Activated CD4-positive, alpha-beta T cell treated with anti-CD3 and anti-CD28 coated beads, Interleukin-2, amount 10 ng/mL, durations not matched to agents 24 days and 14 days (primary cell): ENCODE data around the gene PRKAR1B. TPM values are rescaled to one million over a fixed set of nuclear protein-coding genes. Genes with fewer than 3 reads are reported as not detected.
A peak's percentile ranks its signal among the peaks of the same experiment; 100 is the strongest.

ENCODE experiments used
- DNase-seq: peaks from one replicate; pipeline ENCODE4 v3.0.0; 2022
- H3K27ac Mint-ChIP-seq: one replicate; pipeline ENCODE4 v1.8.0; 2022; ENCODE audit warnings: mild to moderate bottlenecking, mixed read lengths
- H3K27me3 Mint-ChIP-seq: one replicate; pipeline ENCODE4 v1.8.0; 2022; ENCODE audit warnings: mixed read lengths
- H3K36me3 Mint-ChIP-seq: one replicate; pipeline ENCODE4 v1.8.0; 2022; ENCODE audit warnings: low read depth, mild to moderate bottlenecking, mixed read lengths
- H3K4me1 Mint-ChIP-seq: one replicate; pipeline ENCODE4 v1.8.0; 2021; ENCODE audit warnings: mixed read lengths
- H3K4me3 Mint-ChIP-seq: one replicate; pipeline ENCODE4 v1.8.0; 2022; ENCODE audit warnings: mild to moderate bottlenecking, moderate library complexity, mixed read lengths
- H3K9me3 Mint-ChIP-seq: one replicate; pipeline ENCODE4 v1.8.0; 2021; ENCODE audit warnings: mixed read lengths
- intact Hi-C: fragments of 100-400 bp; cut with micrococcal nuclease; formaldehyde crosslinking; loops from one replicate; pipeline ENCODE4 v1.15.1; 2023
- total RNA-seq: library from RNA; stranded (reverse); gene quantifications from 2 replicates; pipeline ENCODE4 v1.2.3, GENCODE V29; 2022

PRKAR1B gene
- total RNA-seq, 1 donor from 2014 or later: 47.0 TPM

- peak overlapping the region; percentile 58 for H3K27ac Mint-ChIP-seq
- no peak overlapping the region for H3K4me3 Mint-ChIP-seq
- DNase-seq: peak; percentile 67
- H3K27me3 Mint-ChIP-seq: no peaks in the 10 kb centered on the region
- H3K4me1 Mint-ChIP-seq: peaks cover 26% of the 10 kb centered on the region
- peaks cover 3% of the 10 kb centered on the region for H3K9me3 Mint-ChIP-seq
- H3K36me3 Mint-ChIP-seq: peaks cover 7% of the 10 kb centered on the region
- intact Hi-C loops: no loop called here
Measured at GRCh38 chr7:595621-596010, 131.5 kb downstream of the PRKAR1B start.

DNA sequence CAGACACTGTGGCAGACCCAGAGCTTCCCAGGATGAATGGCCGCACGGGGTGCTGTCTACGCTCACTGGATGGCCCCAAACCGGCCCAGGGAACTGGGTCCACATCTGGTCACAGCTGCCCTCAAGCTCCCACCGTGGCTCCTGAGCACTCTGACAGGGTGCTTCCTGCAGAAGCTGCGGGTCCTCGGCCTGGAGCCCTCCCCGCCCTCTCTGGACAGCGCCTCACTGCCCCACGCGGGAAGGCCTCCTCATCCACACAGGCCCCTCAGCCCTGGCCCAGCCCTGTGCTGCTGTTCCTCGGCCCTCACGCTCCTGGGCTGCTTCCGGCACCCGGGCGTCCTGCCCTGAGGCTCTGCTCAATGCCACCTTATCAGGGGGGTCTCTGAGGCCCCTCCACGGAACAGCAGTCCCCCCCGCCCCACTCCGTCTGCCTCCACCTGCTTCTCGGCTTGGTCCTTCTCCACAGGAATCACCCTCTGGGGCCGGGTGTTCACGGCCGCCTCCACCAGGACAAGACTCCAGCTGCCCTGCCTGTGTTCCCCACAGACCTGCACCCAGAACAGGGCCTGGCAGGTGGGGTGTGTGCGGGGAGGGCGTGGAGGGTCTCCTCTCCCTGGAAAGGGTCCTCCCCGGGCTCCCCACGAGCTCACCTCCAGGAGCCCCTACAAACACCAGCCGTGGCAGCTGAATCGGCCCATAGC is 132.0 kb downstream of the PRKAR1B start:
- peaks cover 7% of the 10 kb centered on the region for H3K36me3 Mint-ChIP-seq
- H3K4me1 Mint-ChIP-seq: peaks cover 23% of the 10 kb centered on the region
- intact Hi-C loops: no loop called here
- peak overlapping the region; percentile 58 for H3K27ac Mint-ChIP-seq
- H3K9me3 Mint-ChIP-seq: peaks cover 3% of the 10 kb centered on the region
- DNase-seq: no peak
- H3K4me3 Mint-ChIP-seq: no peak overlapping the region
- no peaks in the 10 kb centered on the region for H3K27me3 Mint-ChIP-seq

DNA sequence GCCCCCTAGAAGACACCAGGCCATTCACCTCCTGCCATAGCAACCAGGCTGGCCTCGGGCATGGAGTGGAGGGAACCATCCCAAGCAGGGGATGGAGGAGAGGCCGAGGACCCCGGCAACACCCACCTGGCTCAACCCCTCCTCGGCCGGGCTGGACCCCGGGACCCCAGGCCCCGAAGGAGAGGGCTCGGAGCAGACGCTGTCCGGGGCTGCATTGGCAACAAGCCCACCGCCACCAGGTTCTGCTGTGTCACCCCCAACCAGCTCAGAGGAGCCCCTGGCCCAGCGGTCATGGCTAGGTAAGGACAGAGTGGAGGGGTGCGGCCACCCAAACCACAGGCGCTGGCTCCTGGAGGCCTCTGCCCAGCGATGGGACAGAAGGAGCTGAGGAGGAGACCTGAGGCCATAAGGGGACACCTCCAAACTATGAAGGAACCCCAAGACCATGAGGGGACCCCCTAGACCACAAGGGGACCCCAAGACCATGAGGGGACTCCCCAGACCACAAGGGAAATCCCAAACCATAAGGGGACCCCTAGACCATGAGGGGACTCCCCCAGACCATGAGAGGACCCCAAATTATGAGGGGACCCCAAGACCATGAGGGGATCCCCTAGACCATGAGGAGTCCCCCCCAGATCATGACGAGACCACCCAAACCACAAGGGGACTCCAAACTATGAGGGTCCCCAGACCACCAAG is 132.7 kb downstream of the PRKAR1B start:
- Mint-ChIP-seq H3K27ac (peak overlapping the region; percentile 65), H3K36me3 (peaks cover 9% of the 10 kb centered on the region), H3K4me1 (peaks cover 19% of the 10 kb centered on the region), H3K9me3 (peaks cover 3% of the 10 kb centered on the region), H3K4me3 (no peak overlapping the region), H3K27me3 (no peaks in the 10 kb centered on the region)
- no peak for DNase-seq
- intact Hi-C loops: no loop called here

DNA sequence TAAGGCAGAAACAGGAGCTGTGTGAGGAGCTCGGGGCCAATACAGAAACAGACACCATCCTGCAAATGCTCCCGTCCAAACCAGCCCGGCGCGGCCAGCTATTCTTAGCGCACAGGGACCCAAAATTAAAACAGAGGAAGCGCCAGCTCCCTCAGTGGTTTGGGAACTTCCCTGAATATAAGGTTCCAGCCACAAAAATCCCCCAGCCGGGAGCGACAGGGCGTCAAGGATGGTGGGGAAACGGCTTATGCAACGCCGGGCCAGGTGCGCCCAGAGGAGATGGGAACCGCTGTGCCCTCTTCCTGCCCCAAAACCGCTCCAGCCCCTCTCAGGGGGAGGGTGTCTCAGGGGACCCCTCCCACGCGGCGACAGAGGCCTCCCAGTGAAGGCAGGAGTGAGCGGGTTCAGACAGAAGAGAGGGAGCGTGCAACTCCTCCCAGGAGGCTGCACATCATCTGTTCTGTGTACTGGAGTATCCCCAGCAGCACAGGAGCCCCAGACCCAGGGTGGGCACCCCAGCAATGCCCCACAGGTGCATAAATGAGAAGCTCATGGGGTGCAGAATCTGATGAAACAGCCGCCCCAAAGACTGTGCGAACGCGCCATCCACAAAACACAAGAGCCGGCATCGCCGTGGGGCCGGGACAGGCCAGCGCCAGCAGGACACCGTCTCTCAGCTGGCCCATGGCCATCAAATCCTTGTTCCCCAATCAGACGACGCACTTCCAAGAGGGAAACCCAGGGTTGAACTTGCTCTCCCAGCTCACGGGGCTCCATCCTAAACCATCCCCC is 133.6 kb downstream of the PRKAR1B start:
- Mint-ChIP-seq H3K27ac (peak overlapping the region; percentile 76), H3K27me3 (no peaks in the 10 kb centered on the region), H3K4me3 (peak overlapping the region; percentile 26), H3K4me1 (peaks cover 19% of the 10 kb centered on the region), H3K36me3 (peaks cover 17% of the 10 kb centered on the region), H3K9me3 (peaks cover 11% of the 10 kb centered on the region)
- intact Hi-C loops: loop anchor here (1.0 kb wide), 1 partner anchor 8 kb away; no protein-coding TSS in a partner anchor
- DNase-seq: peak; percentile 68

DNA sequence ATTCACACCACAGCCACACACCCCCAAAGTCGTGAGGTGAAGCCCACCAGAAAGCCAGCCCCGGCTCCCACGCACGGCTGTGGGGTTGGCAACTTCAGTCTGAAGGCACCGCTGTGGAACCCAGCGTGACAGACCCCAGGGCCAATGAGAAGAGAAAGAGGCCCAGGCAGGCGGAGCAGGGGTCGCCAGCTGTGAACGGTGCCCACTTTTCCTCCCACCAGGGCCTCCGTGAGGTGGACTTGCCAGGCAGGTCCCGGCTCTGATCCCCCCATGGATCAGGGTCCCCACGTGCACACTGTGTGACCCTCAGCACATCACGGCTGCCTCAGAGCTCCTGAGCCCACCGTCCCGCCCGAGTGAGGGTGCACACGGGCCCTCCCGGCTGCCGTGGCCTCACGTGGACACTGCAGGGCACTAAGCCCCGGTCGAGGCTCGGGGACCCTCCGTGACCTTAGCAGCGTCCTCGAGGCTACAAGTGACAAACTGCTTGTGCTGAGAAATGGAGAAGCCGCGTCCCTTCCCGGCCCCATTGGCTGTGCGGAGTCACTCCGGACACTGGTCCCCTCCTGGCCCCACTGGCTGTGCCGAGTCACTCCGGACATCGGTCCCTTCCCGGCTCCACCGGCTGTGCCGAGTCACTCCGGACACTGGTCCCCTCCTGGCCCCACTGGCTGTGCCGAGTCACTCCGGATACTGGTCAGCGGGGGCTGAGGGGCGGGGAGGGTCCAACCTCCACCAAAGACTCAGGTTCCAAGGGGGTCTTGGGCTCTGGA is 135.0 kb downstream of the PRKAR1B start:
- intact Hi-C loops: no loop called here
- Mint-ChIP-seq H3K4me3 (no peak overlapping the region), H3K9me3 (peaks cover 15% of the 10 kb centered on the region), H3K36me3 (peaks cover 28% of the 10 kb centered on the region), H3K27me3 (no peaks in the 10 kb centered on the region), H3K27ac (no peak overlapping the region), H3K4me1 (peaks cover 20% of the 10 kb centered on the region)
- no peak for DNase-seq

GRCh38 chr7:590731-591551 is 136.1 kb downstream of the PRKAR1B start:
- Mint-ChIP-seq H3K9me3 (peaks cover 22% of the 10 kb centered on the region), H3K36me3 (peaks cover 35% of the 10 kb centered on the region), H3K4me3 (no peak overlapping the region), H3K27ac (no peak overlapping the region), H3K4me1 (peaks cover 23% of the 10 kb centered on the region), H3K27me3 (no peaks in the 10 kb centered on the region)
- intact Hi-C loops: no loop called here
- DNase-seq: no peak

- intact Hi-C loops: no loop called here
- peaks cover 38% of the 10 kb centered on the region for H3K36me3 Mint-ChIP-seq
- H3K27me3 Mint-ChIP-seq: no peaks in the 10 kb centered on the region
- H3K4me3 Mint-ChIP-seq: no peak overlapping the region
- no peak overlapping the region for H3K27ac Mint-ChIP-seq
- DNase-seq: no peak
- peaks cover 26% of the 10 kb centered on the region for H3K9me3 Mint-ChIP-seq
- H3K4me1 Mint-ChIP-seq: peaks cover 28% of the 10 kb centered on the region
Measured at GRCh38 chr7:589781-590575, 137.1 kb downstream of the PRKAR1B start.

DNA sequence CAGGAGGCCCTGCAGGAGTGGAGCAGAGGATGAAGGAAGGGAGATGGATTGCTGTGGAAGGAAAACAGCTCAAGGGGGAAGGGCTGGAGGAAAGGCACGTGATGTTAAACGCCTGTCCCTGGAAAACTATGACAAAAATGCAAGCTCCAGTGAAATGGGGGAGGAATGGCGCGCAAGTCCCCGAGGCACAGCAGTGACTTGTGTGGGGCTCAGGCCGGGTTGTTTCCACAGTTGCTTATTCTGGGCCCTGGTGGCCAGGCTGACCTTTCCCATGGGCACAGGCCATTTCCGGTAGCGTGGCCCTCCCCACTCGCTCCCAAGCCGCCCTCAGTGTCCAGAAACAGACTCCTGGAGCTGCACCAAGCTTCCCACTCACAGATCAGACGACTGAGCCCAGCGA is 139.3 kb downstream of the PRKAR1B start:
- Mint-ChIP-seq H3K4me1 (peaks cover 35% of the 10 kb centered on the region), H3K36me3 (peaks cover 49% of the 10 kb centered on the region), H3K4me3 (no peak overlapping the region), H3K27ac (no peak overlapping the region), H3K27me3 (no peaks in the 10 kb centered on the region), H3K9me3 (peaks cover 31% of the 10 kb centered on the region)
- no peak for DNase-seq
- intact Hi-C loops: no loop called here

DNA sequence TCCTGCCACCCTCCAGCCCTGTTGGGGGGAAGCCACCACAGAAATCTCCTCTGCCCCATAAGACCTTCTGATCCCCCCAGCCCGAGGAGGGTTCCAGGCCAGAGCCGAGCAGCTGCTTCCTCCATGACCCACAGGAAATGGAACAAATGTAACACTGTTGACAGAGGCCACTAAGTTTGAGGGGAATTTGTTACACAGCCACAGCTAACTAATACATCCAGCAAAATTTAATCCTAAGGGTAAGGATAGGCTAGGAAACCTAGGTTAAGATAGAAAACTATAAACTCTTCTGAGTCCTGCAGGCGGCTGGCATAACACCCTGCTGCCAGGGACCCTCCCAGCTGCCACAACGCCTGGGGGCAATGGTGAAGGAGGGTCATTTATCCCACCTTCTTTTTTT is 140.6 kb downstream of the PRKAR1B start:
- peaks cover 49% of the 10 kb centered on the region for H3K36me3 Mint-ChIP-seq
- H3K9me3 Mint-ChIP-seq: peaks cover 31% of the 10 kb centered on the region
- intact Hi-C loops: no loop called here
- H3K27me3 Mint-ChIP-seq: no peaks in the 10 kb centered on the region
- peak overlapping the region; percentile 98 for H3K27ac Mint-ChIP-seq
- H3K4me3 Mint-ChIP-seq: no peak overlapping the region
- no peak for DNase-seq
- peaks cover 35% of the 10 kb centered on the region for H3K4me1 Mint-ChIP-seq

DNA sequence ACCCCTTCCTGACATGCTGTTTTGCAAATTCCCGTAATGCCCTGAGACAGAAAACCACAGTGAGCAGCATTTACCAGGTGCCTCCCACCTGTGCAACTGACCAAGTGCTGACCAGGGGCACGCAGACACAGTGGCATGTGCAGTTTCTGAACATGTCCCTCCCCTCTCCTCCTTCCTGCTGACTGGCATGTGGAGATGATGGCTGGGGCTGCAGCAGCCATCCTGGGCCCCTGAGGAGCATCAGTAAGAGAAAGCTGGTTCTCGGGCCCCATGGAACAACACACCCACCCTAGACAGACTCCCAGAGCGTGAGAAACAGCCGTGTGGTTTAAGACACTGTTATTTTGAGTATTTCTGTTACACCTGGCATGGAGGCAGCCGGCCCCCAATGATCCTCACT is 141.2 kb downstream of the PRKAR1B start:
- Mint-ChIP-seq H3K36me3 (peaks cover 49% of the 10 kb centered on the region), H3K27me3 (no peaks in the 10 kb centered on the region), H3K27ac (peak overlapping the region; percentile 98), H3K4me1 (peaks cover 35% of the 10 kb centered on the region), H3K9me3 (peaks cover 31% of the 10 kb centered on the region), H3K4me3 (peak overlapping the region; percentile 69)
- DNase-seq: no peak
- intact Hi-C loops: loop anchor here (1.0 kb wide), 1 partner anchor 15 kb away; no protein-coding TSS in a partner anchor

- intact Hi-C loops: loop anchor here (1.0 kb wide), 1 partner anchor 16 kb away; no protein-coding TSS in a partner anchor
- Mint-ChIP-seq H3K27ac (peak overlapping the region; percentile 98), H3K4me1 (peaks cover 35% of the 10 kb centered on the region), H3K9me3 (peaks cover 31% of the 10 kb centered on the region), H3K27me3 (no peaks in the 10 kb centered on the region), H3K4me3 (peak overlapping the region; percentile 69), H3K36me3 (peaks cover 49% of the 10 kb centered on the region)
- peak; percentile 89 for DNase-seq
Measured at GRCh38 chr7:585229-585711, 141.8 kb downstream of the PRKAR1B start.

GRCh38 chr7:584820-585219 is 142.3 kb downstream of the PRKAR1B start:
- Mint-ChIP-seq H3K27ac (peak overlapping the region; percentile 98), H3K4me1 (peaks cover 35% of the 10 kb centered on the region), H3K27me3 (no peaks in the 10 kb centered on the region), H3K9me3 (peaks cover 31% of the 10 kb centered on the region), H3K4me3 (peak overlapping the region; percentile 86), H3K36me3 (peaks cover 49% of the 10 kb centered on the region)
- intact Hi-C loops: loop anchor here (1.0 to 5.0 kb wide), 4 partner anchors 16 to 141 kb away; partner anchors contain the start of genes DNAAF5 and PDGFA
- DNase-seq: no peak
